BE2C (cell line): ENCODE measurements around the gene SLC38A1.

Source experiments
- DNase-seq: peaks from one replicate; pipeline ENCODE4 v3.0.0-alpha.2; 2020
- H3K27me3 ChIP-seq: fragments of 250-450 bp; sonication (Bioruptor Pico); 2 replicates; pipeline ENCODE4 v1.5.1; 2020; ENCODE audit warnings: mild to moderate bottlenecking
- H3K36me3 ChIP-seq: fragments of 250-450 bp; sonication (Bioruptor Pico); 2 replicates; pipeline ENCODE4 v1.5.1; 2020; ENCODE audit warnings: mild to moderate bottlenecking
- H3K4me1 ChIP-seq: fragments of 250-450 bp; sonication (Bioruptor Pico); 2 replicates; pipeline ENCODE4 v1.5.1; 2020
- H3K4me3 ChIP-seq: 2 replicates; pipeline ENCODE4 v1.5.1; 2011; ENCODE audit warnings: low read depth, low read length
- H3K9me3 ChIP-seq: fragments of 250-450 bp; sonication (Bioruptor Pico); 2 replicates; pipeline ENCODE4 v1.5.1; 2020
- TF ChIP-seq, protein P1 (sequence below): IDR thresholded peaks from 2 replicates; pipeline ENCODE4 v1.5.1; 2012; ENCODE audit warnings: mild to moderate bottlenecking, low read depth, low read length

SLC38A1 gene

DNA sequence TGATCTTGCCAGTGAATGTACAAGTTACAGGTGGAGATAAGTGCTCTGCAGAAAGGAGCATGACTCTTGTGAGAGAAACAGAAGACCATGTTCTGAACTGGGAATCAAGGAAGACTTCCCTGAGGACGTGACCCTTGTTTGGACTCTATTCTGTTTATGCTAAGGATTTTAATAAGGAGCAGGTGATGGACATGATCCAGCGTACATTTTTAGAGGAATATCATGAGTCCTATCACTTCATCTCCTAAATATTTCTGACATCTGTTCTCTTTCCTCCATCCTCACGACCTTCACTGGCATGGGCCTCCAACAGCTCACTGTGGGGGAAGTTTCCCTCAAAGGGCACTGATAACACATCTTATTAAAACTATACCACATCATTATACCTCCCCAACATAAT lies 7.9 kb upstream of the SLC38A1 start:
- Histone ChIP-seq H3K4me3 (no peak overlapping the region), H3K4me1 (no peaks in the 10 kb centered on the region), H3K9me3 (no peaks in the 10 kb centered on the region), H3K27me3 (no peaks in the 10 kb centered on the region), H3K36me3 (no peaks in the 10 kb centered on the region)
- TF ChIP-seq, protein P1, sequence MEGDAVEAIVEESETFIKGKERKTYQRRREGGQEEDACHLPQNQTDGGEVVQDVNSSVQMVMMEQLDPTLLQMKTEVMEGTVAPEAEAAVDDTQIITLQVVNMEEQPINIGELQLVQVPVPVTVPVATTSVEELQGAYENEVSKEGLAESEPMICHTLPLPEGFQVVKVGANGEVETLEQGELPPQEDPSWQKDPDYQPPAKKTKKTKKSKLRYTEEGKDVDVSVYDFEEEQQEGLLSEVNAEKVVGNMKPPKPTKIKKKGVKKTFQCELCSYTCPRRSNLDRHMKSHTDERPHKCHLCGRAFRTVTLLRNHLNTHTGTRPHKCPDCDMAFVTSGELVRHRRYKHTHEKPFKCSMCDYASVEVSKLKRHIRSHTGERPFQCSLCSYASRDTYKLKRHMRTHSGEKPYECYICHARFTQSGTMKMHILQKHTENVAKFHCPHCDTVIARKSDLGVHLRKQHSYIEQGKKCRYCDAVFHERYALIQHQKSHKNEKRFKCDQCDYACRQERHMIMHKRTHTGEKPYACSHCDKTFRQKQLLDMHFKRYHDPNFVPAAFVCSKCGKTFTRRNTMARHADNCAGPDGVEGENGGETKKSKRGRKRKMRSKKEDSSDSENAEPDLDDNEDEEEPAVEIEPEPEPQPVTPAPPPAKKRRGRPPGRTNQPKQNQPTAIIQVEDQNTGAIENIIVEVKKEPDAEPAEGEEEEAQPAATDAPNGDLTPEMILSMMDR: no peak
- DNase-seq: no peak

DNA sequence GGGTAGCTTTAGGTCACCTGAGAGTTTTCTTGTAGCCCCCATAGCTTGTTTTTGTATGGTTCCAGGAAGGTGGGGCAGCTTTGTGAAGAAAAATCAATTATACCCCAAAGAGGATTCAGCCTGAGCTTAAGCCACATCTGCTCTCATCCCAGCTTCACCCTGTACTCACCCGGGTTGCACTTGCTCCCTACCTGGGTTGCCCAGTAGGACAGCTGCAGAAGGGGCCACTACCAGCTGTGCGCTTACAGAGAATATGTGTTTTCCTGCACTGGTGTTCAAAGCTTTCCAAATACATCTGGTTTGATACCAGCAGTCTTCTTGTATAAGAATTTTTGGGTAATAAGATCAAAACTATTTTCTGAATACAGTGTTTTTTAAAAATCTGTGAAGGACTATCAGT lies 3.0 kb upstream of the SLC38A1 start:
- Histone ChIP-seq H3K4me3 (no peak overlapping the region), H3K4me1 (no peaks in the 10 kb centered on the region), H3K9me3 (no peaks in the 10 kb centered on the region), H3K27me3 (no peaks in the 10 kb centered on the region), H3K36me3 (peaks cover 6% of the 10 kb centered on the region; the same call in 1 of the 2 replicates)
- TF ChIP-seq, protein P1: no peak
- no peak for DNase-seq

DNA sequence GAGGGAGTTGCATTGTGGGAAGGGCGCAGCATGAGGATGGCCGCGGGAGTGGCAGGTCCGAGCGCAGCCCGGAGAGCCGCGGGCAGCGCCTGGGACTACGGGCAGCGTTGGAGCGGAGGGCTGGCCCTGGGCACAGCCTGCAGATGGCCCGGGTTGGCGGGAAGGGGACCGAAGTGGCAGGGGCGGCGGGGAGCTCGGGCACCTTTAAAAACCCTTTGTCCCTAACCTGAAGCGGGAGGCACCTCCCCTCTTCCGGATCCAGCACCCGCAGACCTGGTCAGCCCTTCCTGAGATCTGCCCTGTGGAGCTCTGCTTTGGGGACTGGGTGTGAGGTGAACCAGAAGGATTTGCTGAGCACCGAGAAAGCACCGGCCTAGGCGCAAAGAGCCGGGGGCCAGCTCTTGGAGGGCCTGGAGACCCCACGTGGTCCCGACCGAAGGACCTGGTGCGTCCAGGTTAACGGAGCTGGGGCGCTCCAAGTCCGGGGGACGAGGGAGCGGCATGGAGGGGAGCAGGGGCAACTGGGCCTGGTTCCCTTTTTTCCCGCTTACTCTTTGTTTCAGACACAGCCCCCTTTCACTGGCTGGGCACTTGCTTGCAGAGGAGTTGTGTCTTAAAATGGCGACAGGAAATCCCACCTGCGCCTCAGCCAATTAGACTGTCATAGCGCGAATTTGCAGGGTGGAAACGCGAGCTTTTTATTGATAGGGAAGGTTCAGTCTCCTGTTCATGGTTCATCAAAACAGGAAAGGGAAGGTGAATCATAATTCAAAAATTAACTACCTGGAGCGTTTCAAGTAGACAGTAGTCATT lies 792 bp upstream of the SLC38A1 start:
- Histone ChIP-seq H3K4me1 (no peaks in the 10 kb centered on the region; the same call in 1 of the 2 replicates), H3K9me3 (no peaks in the 10 kb centered on the region), H3K36me3 (peaks cover 6% of the 10 kb centered on the region; the same call in 1 of the 2 replicates), H3K27me3 (no peaks in the 10 kb centered on the region), H3K4me3 (peak overlapping the region; percentile 99)
- TF ChIP-seq, protein P1: no peak
- DNase-seq: no peak

DNA sequence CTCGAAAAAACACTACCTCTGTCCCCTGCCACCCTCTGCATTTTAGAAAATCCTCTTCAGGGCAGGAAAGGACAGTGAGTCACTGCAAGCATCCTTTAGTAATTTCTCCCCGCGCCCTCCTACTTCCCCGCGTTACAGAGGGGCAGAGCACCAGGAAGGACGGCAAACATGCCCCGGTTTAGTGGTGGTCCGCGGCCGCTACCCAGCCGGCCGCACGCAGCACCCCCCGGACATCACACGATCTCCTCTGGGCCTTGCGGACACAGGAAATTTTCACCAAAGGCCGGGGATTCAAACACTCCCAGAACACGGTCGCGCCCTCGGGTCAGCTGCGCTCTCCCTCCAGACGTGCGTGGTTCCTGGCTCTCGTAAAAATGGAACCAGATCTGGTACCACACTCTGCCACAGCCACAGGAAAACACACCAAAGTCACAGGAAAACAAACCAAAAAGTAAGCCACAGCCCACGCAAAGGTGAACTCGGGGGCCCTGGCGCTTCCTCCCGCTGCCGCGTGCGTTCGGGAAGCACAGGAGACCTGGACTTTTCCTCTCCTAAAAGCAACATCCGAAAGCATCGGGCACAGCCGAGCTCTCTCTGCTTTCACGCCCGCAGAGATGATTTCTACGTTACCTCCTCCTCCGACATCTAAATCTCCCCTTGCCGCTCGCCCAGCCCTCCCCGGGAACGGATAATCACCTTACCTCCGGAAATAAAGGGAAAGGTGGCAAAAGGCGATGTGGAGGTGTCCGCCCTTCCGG lies 839 bp downstream of the SLC38A1 start:
- Histone ChIP-seq H3K36me3 (peaks cover 6% of the 10 kb centered on the region; the same call in 1 of the 2 replicates), H3K4me1 (peaks cover 4% of the 10 kb centered on the region), H3K4me3 (peak overlapping the region; percentile 99), H3K27me3 (no peaks in the 10 kb centered on the region), H3K9me3 (no peaks in the 10 kb centered on the region)
- TF ChIP-seq, protein P1: no peak
- no peak for DNase-seq

DNA sequence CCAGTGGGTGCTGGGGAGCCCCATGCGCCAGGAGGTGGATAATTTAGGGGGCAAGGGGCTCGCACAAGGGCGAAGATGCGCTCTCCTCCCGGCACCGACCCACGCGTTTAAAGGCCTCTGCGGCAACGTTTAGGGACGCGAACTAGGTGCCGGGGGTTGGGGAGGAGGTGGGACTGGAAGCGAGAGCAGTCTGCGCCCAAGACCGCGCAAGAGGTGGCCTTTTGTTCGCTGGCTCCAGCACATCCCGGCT lies 1.3 kb downstream of the SLC38A1 start:
- DNase-seq: no peak
- Histone ChIP-seq H3K27me3 (no peaks in the 10 kb centered on the region), H3K36me3 (peaks cover 6% of the 10 kb centered on the region; the same call in 1 of the 2 replicates), H3K9me3 (no peaks in the 10 kb centered on the region), H3K4me1 (peaks cover 7% of the 10 kb centered on the region), H3K4me3 (peak overlapping the region; percentile 99)
- TF ChIP-seq, protein P1: no peak
